HL-60 (cell line): Measurements from ENCODE around the gene IQGAP2.

Experiments
- DNase-seq, 2 experiments: peaks; one replicate each; pipeline ENCODE4 v3.0.0-alpha.2; 2010 to 2020; ENCODE audit warnings: low read depth in 1 of 2, low spot score in 1 of 2
- H3K27ac ChIP-seq: fragments of 250-450 bp; sonication (Bioruptor Pico); replicated peaks from 2 replicates; pipeline ENCODE4 v1.5.1; 2020; ENCODE audit warnings: mild to moderate bottlenecking, moderate library complexity
- H3K27me3 ChIP-seq: fragments of 250-450 bp; sonication (Bioruptor Pico); 2 replicates; pipeline ENCODE4 v1.5.1; 2021; ENCODE audit warnings: mild to moderate bottlenecking, moderate library complexity; ENCODE audit not compliant: insufficient read depth, poor library complexity, severe bottlenecking
- H3K4me3 ChIP-seq: replicated peaks from 2 replicates; pipeline ENCODE4 v1.5.1; 2011; ENCODE audit warnings: mild to moderate bottlenecking, control low read depth, low read length; ENCODE audit not compliant: insufficient read depth
- CTCF ChIP-seq: IDR thresholded peaks from one replicate; pipeline ENCODE4 v1.5.1; 2011; ENCODE audit warnings: low read length, control low read depth, inconsistent platforms; ENCODE audit not compliant: insufficient read depth
- GABPA ChIP-seq: IDR thresholded peaks from 2 replicates; pipeline ENCODE4 v1.6.1; 2012; ENCODE audit warnings: low read depth
- POLR2AphosphoS5 ChIP-seq: IDR thresholded peaks from 2 replicates; pipeline ENCODE4 v1.6.1; 2012; ENCODE audit warnings: low read depth
- REST ChIP-seq: IDR thresholded peaks from 2 replicates; pipeline ENCODE4 v1.6.1; 2012; ENCODE audit warnings: low read depth; ENCODE audit not compliant: insufficient replicate concordance
- SPI1 ChIP-seq: IDR thresholded peaks from 2 replicates; pipeline ENCODE4 v1.6.1; 2012; ENCODE audit warnings: low read depth, mild to moderate bottlenecking, borderline replicate concordance

The IQGAP2 gene

GRCh38 chr5:76560952-76561891 lies 158.1 kb downstream of the IQGAP2 start:
- no peak overlapping the region for H3K4me3 ChIP-seq
- no peak for TF ChIP-seq SPI1
- no peak for TF ChIP-seq CTCF
- TF ChIP-seq REST, result no peak
- TF ChIP-seq GABPA, result no peak
- DNase-seq, result no peak
- H3K27ac ChIP-seq, result no peak overlapping the region
- no peaks in the 10 kb centered on the region for H3K27me3 ChIP-seq

GRCh38 chr5:76561959-76562358 lies 158.9 kb downstream of the IQGAP2 start:
- Histone ChIP-seq H3K27me3 (no peaks in the 10 kb centered on the region), H3K27ac (no peak overlapping the region), H3K4me3 (no peak overlapping the region)
- DNase-seq, result no peak
- TF ChIP-seq SPI1, result no peak
- TF ChIP-seq CTCF, result no peak
- TF ChIP-seq GABPA, result no peak
- TF ChIP-seq POLR2AphosphoS5, result no peak

GRCh38 chr5:76565009-76565408 lies 161.9 kb downstream of the IQGAP2 start:
- TF ChIP-seq GABPA (no peak), REST (no peak), CTCF (no peak), POLR2AphosphoS5 (no peak), SPI1 (no peak)
- no peaks in the 10 kb centered on the region for H3K27me3 ChIP-seq
- H3K27ac ChIP-seq, result no peak overlapping the region
- H3K4me3 ChIP-seq, result no peak overlapping the region
- DNase-seq, result no peak

- Histone ChIP-seq H3K27ac (no peak overlapping the region), H3K4me3 (no peak overlapping the region), H3K27me3 (no peaks in the 10 kb centered on the region)
- no peak for DNase-seq
- TF ChIP-seq SPI1 (no peak), GABPA (no peak), CTCF (no peak), POLR2AphosphoS5 (no peak), REST (no peak)
Measured at GRCh38 chr5:76570153-76570552, 167.1 kb downstream of the IQGAP2 start.
